Fibroblast of lung (primary cell): ENCODE results near the gene POGLUT2. TPM values are rescaled to one million over a fixed set of nuclear protein-coding genes. Genes with fewer than 3 reads are reported as not detected.

ENCODE experiments used
- DNase-seq, 2 donors: peaks; one replicate each; pipeline versions ENCODE4 v3.0.0 to v3.0.0-alpha.2; 2010; ENCODE audit warnings: low read depth in 2 of 2
- H2AFZ ChIP-seq: 2 replicates; pipeline ENCODE4 v1.5.1; 2012; ENCODE audit warnings: low read length, control low read depth, inconsistent platforms
- H3K27ac ChIP-seq: 2 replicates; pipeline ENCODE4 v1.5.1; 2011; ENCODE audit warnings: low read length, control low read depth; ENCODE audit not compliant: insufficient read depth
- H3K27me3 ChIP-seq: 2 replicates; pipeline ENCODE4 v1.5.1; 2011; ENCODE audit warnings: mild to moderate bottlenecking, low read length; ENCODE audit not compliant: control insufficient read depth, insufficient read depth
- H3K36me3 ChIP-seq: 2 replicates; pipeline ENCODE4 v1.5.1; 2011; ENCODE audit warnings: low read length; ENCODE audit not compliant: control insufficient read depth, insufficient read depth
- H3K4me1 ChIP-seq: 2 replicates; pipeline ENCODE4 v1.5.1; 2011; ENCODE audit warnings: low read length; ENCODE audit not compliant: control insufficient read depth, insufficient read depth; ENCODE audit errors: extremely low read depth
- H3K4me2 ChIP-seq: 2 replicates; pipeline ENCODE4 v1.5.1; 2011; ENCODE audit warnings: low read length, control low read depth; ENCODE audit not compliant: insufficient read depth; ENCODE audit errors: extremely low read depth
- H3K4me3 ChIP-seq, 4 experiments: fragments of 200-600 bp in 1 of 4; sonication (generic) in 1 of 4; replicated peaks in 1 of 4; 2 replicates each; pipeline ENCODE4 v1.5.1; 2011 to 2016; ENCODE audit warnings: low read length in 4 of 4, low read depth in 3 of 4, mild to moderate bottlenecking in 3 of 4, control low read depth in 2 of 4, inconsistent platforms in 1 of 4, mixed read lengths in 1 of 4; ENCODE audit not compliant: insufficient read depth in 1 of 4; ENCODE audit errors: control extremely low read depth in 1 of 4
- H3K79me2 ChIP-seq: 2 replicates; pipeline ENCODE4 v1.5.1; 2012; ENCODE audit warnings: mild to moderate bottlenecking, low read length, inconsistent platforms; ENCODE audit not compliant: control insufficient read depth, insufficient read depth
- H3K9ac ChIP-seq: 2 replicates; pipeline ENCODE4 v1.5.1; 2011; ENCODE audit warnings: mild to moderate bottlenecking, low read length, control low read depth; ENCODE audit not compliant: insufficient read depth
- H3K9me3 ChIP-seq: 2 replicates; pipeline ENCODE4 v1.5.1; 2012; ENCODE audit warnings: low read depth, low read length; ENCODE audit not compliant: control insufficient read depth, insufficient read depth
- H4K20me1 ChIP-seq: 2 replicates; pipeline ENCODE4 v1.5.1; 2011; ENCODE audit warnings: low read length; ENCODE audit not compliant: control insufficient read depth, insufficient read depth; ENCODE audit errors: extremely low read depth
- CTCF ChIP-seq, 2 donors: IDR thresholded peaks in 1 of 2; conservative IDR thresholded peaks in 1 of 2; 1 replicate in 1 of 2; 2 replicates in 1 of 2; pipeline ENCODE4 v1.5.1; 2011 to 2012; ENCODE audit warnings: low read length in 2 of 2, control low read depth in 1 of 2, inconsistent platforms in 1 of 2, low read depth in 1 of 2, mild to moderate bottlenecking in 1 of 2
- EZH2 ChIP-seq: IDR thresholded peaks from 2 replicates; pipeline ENCODE4 v1.5.1; 2012; ENCODE audit warnings: low read length, control low read depth, mild to moderate bottlenecking; ENCODE audit errors: missing control alignments
- polyA minus RNA-seq: library from RNA; depleted of rRNA, polyadenylated mRNA; stranded (reverse); fragments of >200 nt; gene quantifications from 2 replicates; pipeline ENCODE4 v1.2.3, GENCODE V29; 2011; ENCODE audit warnings: low replicate concordance
- polyA plus RNA-seq, 2 donors: library from polyadenylated mRNA; depleted of rRNA in 1 of 2; stranded (reverse) in 1 of 2; unstranded in 1 of 2; fragments of >200 nt; gene quantifications; 2 replicates each; pipeline ENCODE4 v1.2.1, GENCODE V29; 2011 to 2012; ENCODE audit warnings: missing spikeins in 1 of 2
- total RNA-seq: library from RNA; depleted of rRNA; stranded (reverse); fragments of >200 nt; gene quantifications from 2 replicates; pipeline ENCODE4 v1.2.1, GENCODE V29; 2014

The POGLUT2 gene
- total RNA-seq (11.7 and 14.6 TPM in 2 replicates), polyA plus RNA-seq (11.6 and 18.1 TPM in 2 replicates), polyA minus RNA-seq (0.22 and 2.4 TPM in 2 replicates)
- polyA plus RNA-seq (2012): 10.3 and 15.4 TPM in 2 replicates

- H3K36me3 ChIP-seq: no peaks in the 10 kb centered on the region
- peak; percentile 92 to 94 for DNase-seq
- no peaks in the 10 kb centered on the region for H3K9me3 ChIP-seq
- peak within 1 kb of the TSS; percentile 84 for H3K9ac ChIP-seq
- peak within 1 kb of the TSS; percentile 85 to 97 (median 89) for H3K4me3 ChIP-seq
- peaks cover 5% of the 10 kb centered on the region for H3K4me1 ChIP-seq
- peak within 1 kb of the TSS; percentile 99 for H2AFZ ChIP-seq
- peaks cover 43% of the 10 kb centered on the region for H3K79me2 ChIP-seq
- H4K20me1 ChIP-seq: no peaks in the 10 kb centered on the region
- peak within 1 kb of the TSS; percentile 91 for H3K4me2 ChIP-seq
- TF ChIP-seq CTCF (conservative IDR thresholded peaks at IDR 0.05 in 1 of 2, IDR thresholded peaks at IDR 0.05 in 1 of 2; ENCODE audit: low read depth in 1 of 2, low read length in 2 of 2) (no peak), EZH2 (no peak)
- peak within 1 kb of the TSS; percentile 78 for H3K27ac ChIP-seq
- H3K27me3 ChIP-seq: no peaks in the 10 kb centered on the region
Measured at GRCh38 chr13:102798581-102799425, at the start of gene POGLUT2, which contains the start of gene BIVM. POGLUT2 (minus strand) TSS chr13:102798976; CDS start chr13:102798670, 306 bp downstream. BIVM (plus strand) TSS chr13:102799119; CDS start chr13:102807268, 8,149 bp downstream.

GRCh38 chr13:102847272-102848234 lies 48.8 kb upstream of the POGLUT2 start:
- H3K27me3 ChIP-seq: no peaks in the 10 kb centered on the region
- H4K20me1 ChIP-seq: no peaks in the 10 kb centered on the region

More at GRCh38 chr13:102847272-102848234, 48.8 kb upstream of the POGLUT2 start:
- no peak for TF ChIP-seq EZH2
- peak; percentile 64 to 76 for TF ChIP-seq CTCF (conservative IDR thresholded peaks at IDR 0.05 in 1 of 2, IDR thresholded peaks at IDR 0.05 in 1 of 2; ENCODE audit: low read depth in 1 of 2, low read length in 2 of 2)
- peak overlapping the region; percentile 98 for H3K27ac ChIP-seq
- no peaks in the 10 kb centered on the region for H3K36me3 ChIP-seq
- H3K4me3 ChIP-seq: peak overlapping the region; percentile 82 to 100 (median 96)
- peak; percentile 35 to 70 for DNase-seq
- peak overlapping the region; percentile 92 for H3K4me2 ChIP-seq
- peaks cover 3% of the 10 kb centered on the region for H3K4me1 ChIP-seq
- H3K9ac ChIP-seq: peak overlapping the region; percentile 13
- H3K9me3 ChIP-seq: no peaks in the 10 kb centered on the region
- peaks cover 44% of the 10 kb centered on the region for H3K79me2 ChIP-seq
- no peak overlapping the region for H2AFZ ChIP-seq
